GM19023 (cell line): Measurements from ENCODE around the gene NKX6-1.

Experiments
- ATAC-seq: cut with Tn5 transposase; IDR thresholded peaks from one replicate; pipeline ENCODE4 v1.9.1; 2021; ENCODE audit warnings: mild to moderate bottlenecking, moderate library complexity; ENCODE audit not compliant: unreplicated experiment

Gene NKX6-1

GRCh38 chr4:84499624-84499982, 511 bp upstream of the NKX6-1 start:
- no peak for ATAC-seq

GRCh38 chr4:84498203-84498934, 723 bp downstream of the NKX6-1 start:
- no peak for ATAC-seq

DNA sequence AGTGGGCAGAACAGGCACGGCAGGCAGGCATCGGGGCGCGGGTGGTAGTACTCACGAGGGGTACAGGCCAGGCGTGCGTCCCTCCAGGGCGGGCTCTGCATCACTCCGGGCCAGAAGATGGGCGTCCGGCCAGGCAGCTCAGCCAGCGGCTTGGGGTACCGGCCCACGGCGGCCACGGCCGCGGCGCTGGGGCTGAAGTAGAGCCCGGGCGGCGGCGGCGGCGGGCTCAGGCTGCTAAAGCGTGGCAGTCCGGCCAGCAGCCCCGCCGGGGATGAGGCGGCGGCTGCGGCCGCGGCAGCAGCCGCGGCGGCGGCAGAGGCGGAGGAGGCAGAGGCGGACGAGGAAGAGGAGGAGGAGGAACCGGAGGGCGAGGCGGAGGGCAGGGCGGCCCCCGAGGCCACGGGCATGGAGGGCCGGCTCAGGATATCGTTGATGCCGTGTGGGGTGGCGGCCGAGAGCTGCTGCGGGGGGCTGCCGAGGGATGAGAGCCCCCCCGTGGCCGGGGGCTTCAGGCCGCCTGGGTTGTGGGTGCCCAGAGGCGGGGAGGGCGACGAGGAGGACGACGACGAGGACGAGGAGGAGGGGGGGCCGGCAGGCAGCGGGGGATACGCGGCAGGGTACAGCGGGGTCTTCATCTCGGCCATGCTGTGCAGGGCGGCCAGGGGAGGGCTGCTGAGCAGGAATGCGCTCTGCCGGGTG, 1.4 kb downstream of the NKX6-1 start:
- ATAC-seq: no peak

GRCh38 chr4:84496706-84497503, 2.2 kb downstream of the NKX6-1 start:
- ATAC-seq: no peak

DNA sequence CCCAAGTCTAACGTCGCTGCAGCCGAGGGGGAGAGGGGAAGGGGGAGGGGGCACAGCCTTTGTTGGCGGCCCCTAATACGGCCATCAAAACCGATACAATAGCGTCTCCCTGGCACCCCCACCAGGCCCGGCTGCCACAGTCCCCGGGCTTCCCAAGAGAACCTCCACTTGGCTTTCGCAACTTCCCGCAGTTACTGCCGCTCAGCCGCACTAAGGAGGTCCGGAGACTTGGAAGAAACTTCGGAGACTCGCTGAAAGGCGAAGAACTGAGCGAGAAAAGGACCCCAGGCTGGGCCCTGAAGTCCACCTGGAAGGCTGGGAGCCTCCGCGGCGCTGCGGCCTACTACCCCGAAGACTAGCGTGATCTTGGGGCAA, 2.8 kb downstream of the NKX6-1 start:
- ATAC-seq: no peak

- no peak for ATAC-seq
These were observed 3.3 kb downstream of the NKX6-1 start for GRCh38 chr4:84495794-84496261.

- no peak for ATAC-seq
These were observed 3.8 kb downstream of the NKX6-1 start for GRCh38 chr4:84495118-84495793.

DNA sequence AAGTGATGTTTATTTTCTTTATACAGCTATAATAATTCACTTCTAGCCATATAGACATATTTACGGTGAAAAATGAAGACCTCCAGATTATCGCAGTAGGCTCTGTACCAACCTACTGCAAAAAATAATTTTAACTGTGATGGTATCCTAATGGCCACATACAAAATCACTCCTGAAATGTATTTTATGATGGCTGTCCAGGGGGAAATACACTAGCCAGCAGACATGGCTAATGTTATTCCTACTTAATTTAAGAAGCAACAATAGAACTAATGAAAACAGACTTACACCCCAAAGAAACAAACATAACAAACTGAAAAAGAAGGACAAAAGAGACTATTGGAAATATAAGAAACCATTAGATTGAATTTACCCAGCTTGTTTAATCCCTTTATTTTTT, 4.6 kb downstream of the NKX6-1 start:
- ATAC-seq: no peak

GRCh38 chr4:84494076-84494475, 5.0 kb downstream of the NKX6-1 start:
- no peak for ATAC-seq

- no peak for ATAC-seq
These were observed 5.8 kb downstream of the NKX6-1 start for GRCh38 chr4:84493092-84493850.

DNA sequence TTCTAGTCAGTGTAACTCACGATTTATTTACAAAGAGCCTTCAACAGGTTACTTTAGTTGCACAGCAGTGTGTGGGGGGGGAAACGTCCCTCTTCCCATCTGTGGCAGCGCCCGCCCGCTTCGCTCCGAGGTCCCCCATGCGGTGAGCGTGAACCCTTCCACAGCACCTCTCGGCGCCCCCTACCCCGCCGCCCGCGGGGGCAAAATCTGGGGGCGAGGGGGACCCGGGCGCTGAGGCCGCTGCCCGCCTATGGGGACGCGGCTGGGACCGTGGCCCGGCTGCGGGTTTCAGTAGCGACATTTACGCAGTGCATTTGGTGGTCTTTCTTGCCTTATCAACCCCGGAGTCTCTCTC, 6.4 kb downstream of the NKX6-1 start:
- ATAC-seq: no peak

- no peak for ATAC-seq
These were observed 6.8 kb downstream of the NKX6-1 start for GRCh38 chr4:84492290-84492689.

- ATAC-seq: no peak
These were observed 7.6 kb downstream of the NKX6-1 start for GRCh38 chr4:84491481-84491880.

DNA sequence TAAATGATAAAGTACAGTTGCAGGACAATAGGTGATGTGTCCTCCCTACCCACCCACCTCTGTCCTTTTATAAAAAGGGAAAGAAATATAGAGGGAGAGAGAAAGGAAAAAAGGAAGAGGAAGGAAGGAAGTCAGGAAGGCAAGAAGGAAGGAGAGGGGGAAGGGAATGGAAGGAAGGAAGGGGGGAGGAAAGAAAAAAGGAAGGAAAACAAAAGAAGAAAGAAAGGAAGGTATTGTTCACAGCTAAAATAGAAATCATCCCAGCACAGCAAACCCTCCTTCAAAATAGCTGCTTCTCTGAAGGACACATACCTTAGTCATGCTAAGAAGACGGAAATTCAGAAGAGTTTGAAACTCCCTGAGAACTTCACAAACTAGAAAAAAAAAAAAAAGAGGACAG, 8.4 kb downstream of the NKX6-1 start:
- no peak for ATAC-seq

- no peak for ATAC-seq
These were observed 14.9 kb downstream of the NKX6-1 start for GRCh38 chr4:84484236-84484635.

DNA sequence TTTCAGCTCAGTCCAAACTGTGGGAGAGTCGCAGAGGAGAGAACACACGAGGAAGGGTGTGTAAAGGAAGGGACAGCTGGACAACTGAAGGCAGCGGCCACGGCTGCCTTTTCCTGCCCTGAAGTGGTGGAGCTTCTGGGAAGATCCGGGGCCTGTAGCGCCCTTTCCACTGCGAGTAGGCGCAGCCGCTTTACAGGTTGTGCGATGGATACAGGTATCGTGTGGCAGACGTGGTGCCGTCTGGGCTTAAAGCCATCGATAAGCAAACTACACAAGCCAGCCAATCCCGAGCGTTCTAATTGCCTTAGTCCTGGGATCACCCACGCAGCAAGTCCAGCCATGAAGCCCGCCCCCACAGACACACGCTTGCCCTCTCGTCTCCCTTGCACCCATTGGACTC, 15.4 kb downstream of the NKX6-1 start:
- ATAC-seq: no peak

- no peak for ATAC-seq
These were observed 16.2 kb downstream of the NKX6-1 start for GRCh38 chr4:84482564-84483563.

DNA sequence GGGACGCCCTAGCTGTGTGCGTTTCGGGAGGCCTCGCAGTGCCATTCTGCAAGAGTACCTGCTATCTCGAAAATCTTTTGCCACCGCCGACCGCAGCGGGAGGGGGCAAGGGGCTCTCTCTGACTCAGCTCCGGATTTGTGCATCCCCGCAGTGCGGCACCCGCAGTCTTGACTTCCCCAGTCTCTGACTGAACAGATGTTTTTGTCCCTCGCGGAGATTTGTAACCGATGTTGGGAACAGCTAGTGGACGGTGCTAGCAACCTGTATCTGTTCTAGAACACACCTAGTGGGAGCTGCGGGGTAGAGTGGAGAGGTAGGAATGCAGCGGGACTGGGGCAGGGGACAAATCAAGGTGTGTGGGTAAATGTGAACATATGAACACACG, 17.2 kb downstream of the NKX6-1 start:
- no peak for ATAC-seq

GRCh38 chr4:84481077-84481859, 17.8 kb downstream of the NKX6-1 start:
- no peak for ATAC-seq
